ENCODE measurements around the gene MAGI1.

MAGI1 gene

DNA sequence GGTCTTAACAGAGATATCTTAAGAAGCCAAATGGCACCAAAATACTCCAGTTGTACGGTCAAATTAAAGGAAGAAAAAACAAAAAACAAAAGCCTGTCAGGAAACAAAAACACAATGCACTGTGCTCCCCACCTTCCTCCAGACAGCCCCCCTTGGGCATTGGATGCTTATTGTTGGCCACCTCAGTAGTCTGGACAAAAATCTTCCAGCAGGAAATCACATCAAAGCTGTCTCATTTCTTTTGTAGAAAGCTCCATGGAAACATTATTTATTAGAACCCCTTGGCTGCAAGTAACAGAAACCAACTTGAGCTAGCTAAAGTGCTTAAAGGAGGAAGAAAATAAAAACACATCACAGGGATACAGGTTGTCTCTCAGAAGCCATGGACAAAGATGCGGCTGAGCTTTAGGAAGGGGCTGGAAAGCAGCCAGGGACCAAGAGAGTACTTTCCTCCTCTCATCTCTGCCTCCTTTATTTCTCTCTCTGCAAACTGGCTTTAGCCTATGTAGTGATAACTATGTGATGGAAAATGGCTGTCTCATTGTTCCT is 699.5 kb downstream of the MAGI1 start:
- no peak overlapping the region for H3K27ac ChIP-seq

DNA sequence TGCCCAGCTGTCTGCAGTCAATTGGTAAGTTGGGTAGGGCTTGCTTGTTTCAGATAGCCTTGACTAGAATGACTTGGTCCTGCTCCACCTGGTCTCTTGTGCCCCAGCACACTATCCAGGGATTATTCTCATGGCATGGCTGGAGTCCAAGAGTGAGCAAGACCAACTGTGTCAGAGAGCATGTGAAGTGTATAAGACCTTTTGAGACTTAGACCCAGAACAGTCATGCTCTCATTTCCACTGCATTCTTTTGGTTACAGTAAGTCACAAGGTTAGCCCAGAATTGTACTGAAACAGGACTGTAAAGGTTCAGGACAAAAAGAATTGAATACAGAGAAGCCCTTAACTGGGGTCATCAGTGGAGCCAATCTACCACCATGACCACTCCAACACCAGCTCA is 700.1 kb downstream of the MAGI1 start:
- TF ChIP-seq, protein P1, sequence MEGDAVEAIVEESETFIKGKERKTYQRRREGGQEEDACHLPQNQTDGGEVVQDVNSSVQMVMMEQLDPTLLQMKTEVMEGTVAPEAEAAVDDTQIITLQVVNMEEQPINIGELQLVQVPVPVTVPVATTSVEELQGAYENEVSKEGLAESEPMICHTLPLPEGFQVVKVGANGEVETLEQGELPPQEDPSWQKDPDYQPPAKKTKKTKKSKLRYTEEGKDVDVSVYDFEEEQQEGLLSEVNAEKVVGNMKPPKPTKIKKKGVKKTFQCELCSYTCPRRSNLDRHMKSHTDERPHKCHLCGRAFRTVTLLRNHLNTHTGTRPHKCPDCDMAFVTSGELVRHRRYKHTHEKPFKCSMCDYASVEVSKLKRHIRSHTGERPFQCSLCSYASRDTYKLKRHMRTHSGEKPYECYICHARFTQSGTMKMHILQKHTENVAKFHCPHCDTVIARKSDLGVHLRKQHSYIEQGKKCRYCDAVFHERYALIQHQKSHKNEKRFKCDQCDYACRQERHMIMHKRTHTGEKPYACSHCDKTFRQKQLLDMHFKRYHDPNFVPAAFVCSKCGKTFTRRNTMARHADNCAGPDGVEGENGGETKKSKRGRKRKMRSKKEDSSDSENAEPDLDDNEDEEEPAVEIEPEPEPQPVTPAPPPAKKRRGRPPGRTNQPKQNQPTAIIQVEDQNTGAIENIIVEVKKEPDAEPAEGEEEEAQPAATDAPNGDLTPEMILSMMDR (conservative IDR thresholded peaks at IDR 0.05): no peak
- no peak for TF ChIP-seq ZFX (IDR thresholded peaks at IDR 0.05)
- no peak overlapping the region for H3K27ac ChIP-seq

More for the DNA sequence above, 699.5 kb downstream of the MAGI1 start:
- TF ChIP-seq ZFX (IDR thresholded peaks at IDR 0.05): no peak
- TF ChIP-seq, protein P1 (conservative IDR thresholded peaks at IDR 0.05): no peak

DNA sequence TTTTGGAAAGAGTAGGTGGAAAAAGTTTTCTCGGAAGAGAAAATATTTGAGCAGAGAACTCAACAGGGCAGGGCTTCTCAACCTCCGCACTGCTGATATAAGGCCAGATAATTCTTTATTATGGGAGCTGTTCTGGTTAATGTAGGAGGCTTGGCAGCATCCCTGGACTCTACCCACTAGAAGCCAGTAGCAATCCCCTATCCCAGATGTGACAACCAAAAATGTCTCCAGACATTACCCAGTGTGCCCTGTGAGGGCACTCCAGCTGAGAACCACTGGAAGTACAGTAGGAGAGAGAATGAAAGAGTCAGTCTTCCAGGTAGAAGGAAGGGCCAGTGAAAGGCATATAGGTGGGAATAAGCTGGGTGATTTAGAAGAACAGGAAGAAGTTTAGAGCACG is 703.1 kb downstream of the MAGI1 start:
- TF ChIP-seq, protein P1 (conservative IDR thresholded peaks at IDR 0.05): no peak
- TF ChIP-seq ZFX (IDR thresholded peaks at IDR 0.05): no peak
- no peak overlapping the region for H3K27ac ChIP-seq

DNA sequence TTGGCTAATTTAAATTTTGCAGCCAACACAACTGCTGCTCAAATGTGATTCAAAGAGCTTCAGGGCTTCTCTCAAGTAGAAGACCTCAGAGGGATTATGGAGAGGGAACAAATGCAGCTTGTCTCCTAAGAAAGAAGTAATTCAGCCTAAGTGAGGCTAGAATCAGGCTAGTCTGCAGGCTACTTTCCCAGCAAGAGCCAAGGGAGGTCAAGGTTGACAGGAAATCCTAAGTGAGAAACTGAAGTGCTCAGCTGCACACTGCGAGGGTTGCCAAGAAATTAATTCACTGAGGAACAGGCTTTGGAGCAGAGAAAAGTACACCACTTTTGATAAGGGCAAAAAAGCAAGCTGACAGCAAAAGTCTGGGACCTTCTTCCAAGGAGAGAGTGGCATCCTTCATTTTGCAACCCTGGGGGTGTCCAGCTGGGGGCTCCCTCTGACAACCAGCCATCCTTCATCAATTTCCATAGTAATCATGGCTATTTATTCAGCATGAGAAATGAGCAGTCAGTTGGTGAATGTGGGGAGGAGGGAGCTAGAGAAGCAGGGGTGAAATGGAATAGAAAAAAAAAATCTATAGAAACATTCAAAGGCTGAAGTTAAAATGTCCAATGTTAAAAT is 704.6 kb downstream of the MAGI1 start:
- TF ChIP-seq, protein P1 (conservative IDR thresholded peaks at IDR 0.05): peak; percentile 30
- TF ChIP-seq ZFX (IDR thresholded peaks at IDR 0.05): no peak
- H3K27ac ChIP-seq: no peak overlapping the region

DNA sequence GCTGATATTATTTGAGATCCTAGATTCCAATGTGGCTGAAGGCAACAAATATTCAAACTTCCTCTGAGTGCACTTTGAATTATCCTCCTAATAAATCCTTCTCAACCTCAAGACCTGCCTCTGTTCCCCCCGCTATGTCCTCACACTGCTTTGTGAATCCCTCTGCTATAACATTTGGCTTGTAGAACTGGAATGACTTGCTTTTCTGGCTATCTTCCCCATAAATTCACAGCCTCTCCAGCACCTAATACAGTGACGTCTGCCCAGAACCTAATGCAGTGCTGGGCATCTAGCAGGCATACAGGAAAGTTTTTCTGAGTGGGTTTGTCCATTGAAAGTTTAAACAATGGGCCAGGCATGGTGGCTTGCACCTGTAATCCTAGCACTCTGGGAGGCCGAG is 707.0 kb downstream of the MAGI1 start:
- no peak overlapping the region for H3K27ac ChIP-seq
- no peak for TF ChIP-seq ZFX (IDR thresholded peaks at IDR 0.05)
- TF ChIP-seq, protein P1 (conservative IDR thresholded peaks at IDR 0.05): no peak

DNA sequence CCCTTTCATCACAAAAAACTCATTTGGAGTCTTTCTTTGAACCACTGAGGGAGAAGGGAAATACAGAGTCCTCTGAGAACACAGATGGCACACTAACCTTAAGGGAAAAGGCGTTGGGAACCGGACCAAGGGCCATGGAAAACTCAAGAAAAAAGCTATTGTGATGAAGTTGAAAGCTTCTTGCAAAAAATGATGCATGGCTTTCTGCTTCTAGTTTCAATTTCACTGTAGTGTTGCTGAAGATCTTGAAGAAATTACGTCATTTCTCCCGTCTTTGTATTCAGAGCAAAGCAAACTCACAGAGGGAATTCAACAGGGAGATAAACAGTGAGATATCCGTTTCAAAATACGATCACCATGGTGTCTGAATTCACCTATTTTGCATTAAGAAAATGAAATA is 708.6 kb downstream of the MAGI1 start:
- H3K27ac ChIP-seq: no peak overlapping the region
- TF ChIP-seq ZFX (IDR thresholded peaks at IDR 0.05): no peak
- TF ChIP-seq, protein P1 (conservative IDR thresholded peaks at IDR 0.05): no peak

DNA sequence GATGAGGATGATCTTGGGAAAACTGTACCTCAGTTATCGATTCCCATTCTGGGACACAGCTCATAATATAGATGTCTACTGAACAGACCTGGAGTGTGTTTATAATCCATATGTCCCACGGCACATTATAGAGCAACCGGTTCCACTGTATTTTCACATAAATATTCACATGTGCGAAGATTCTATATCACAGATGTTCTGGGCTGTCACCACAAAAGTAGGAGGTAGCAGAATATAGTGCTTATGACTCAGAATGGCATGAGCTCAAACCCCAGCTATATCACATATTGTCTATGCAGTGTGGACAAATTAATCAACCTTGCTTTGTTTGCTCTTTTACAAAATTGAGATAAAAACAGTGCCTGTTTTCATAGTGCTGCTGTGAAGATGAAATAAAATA is 710.6 kb downstream of the MAGI1 start:
- TF ChIP-seq, protein P1 (conservative IDR thresholded peaks at IDR 0.05): no peak
- TF ChIP-seq ZFX (IDR thresholded peaks at IDR 0.05): no peak

More for the DNA sequence above, 710.6 kb downstream of the MAGI1 start:
- H3K27ac ChIP-seq: no peak overlapping the region

Measured in C4-2B (cell line).